ENCODE data around the gene TMEM145. TPM values are rescaled to one million over a fixed set of nuclear protein-coding genes. Genes with fewer than 3 reads are reported as not detected.

The TMEM145 gene
- total RNA-seq, 1 donor from 2014 or later: 0.26 TPM

- TF ChIP-seq CTCF (IDR thresholded peaks at IDR 0.05; ENCODE audit: insufficient read depth, low read length, severe bottlenecking): no peak
- Histone ChIP-seq H3K27me3 (ENCODE audit: control insufficient read depth, insufficient read depth, low read length) (no peaks in the 10 kb centered on the region), H3K36me3 (ENCODE audit: control insufficient read depth, insufficient read depth, low read length) (peaks cover 1% of the 10 kb centered on the region), H3K4me3 (ENCODE audit: low read depth, low read length) (no peak overlapping the region)
- DNase-seq (ENCODE audit: low read depth): no peak
- no peak for FAIRE-seq
These were observed 55.7 kb downstream of the TMEM145 start for GRCh38 chr19:42368765-42369164.

- H3K36me3 ChIP-seq (ENCODE audit: control insufficient read depth, insufficient read depth, low read length): no peaks in the 10 kb centered on the region
- TF ChIP-seq CTCF (IDR thresholded peaks at IDR 0.05; ENCODE audit: insufficient read depth, low read length, severe bottlenecking): no peak
- no peaks in the 10 kb centered on the region for H3K27me3 ChIP-seq (ENCODE audit: control insufficient read depth, insufficient read depth, low read length)
- no peak for FAIRE-seq
- no peak for DNase-seq (ENCODE audit: low read depth)
- no peak overlapping the region for H3K4me3 ChIP-seq (ENCODE audit: low read depth, low read length)
These were observed 56.4 kb downstream of the TMEM145 start for GRCh38 chr19:42369433-42370067.

DNA sequence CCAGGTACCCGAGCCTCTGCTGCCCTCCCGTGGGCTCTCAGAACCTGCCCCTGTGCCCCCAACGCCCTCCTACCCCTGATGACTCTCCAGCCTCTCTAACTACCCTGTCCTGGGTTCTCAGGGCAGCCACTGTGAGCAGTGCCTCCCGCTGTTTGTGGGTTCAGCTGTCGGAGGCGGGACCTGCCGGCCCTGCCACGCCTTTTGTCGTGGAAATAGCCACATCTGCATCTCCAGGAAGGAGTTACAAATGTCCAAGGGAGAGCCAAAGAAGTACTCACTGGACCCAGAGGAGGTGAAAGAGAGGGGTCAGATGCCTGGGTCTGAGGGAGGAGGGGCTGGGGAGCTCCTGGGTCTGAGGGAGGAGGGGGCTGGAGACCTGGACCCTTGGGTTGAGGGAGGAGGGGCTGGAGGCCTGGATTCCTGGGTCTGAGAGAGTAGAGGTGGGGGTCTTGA is 57.0 kb downstream of the TMEM145 start:
- no peak for TF ChIP-seq CTCF (IDR thresholded peaks at IDR 0.05; ENCODE audit: insufficient read depth, low read length, severe bottlenecking)
- Histone ChIP-seq H3K36me3 (ENCODE audit: control insufficient read depth, insufficient read depth, low read length) (peaks cover 2% of the 10 kb centered on the region), H3K27me3 (ENCODE audit: control insufficient read depth, insufficient read depth, low read length) (no peaks in the 10 kb centered on the region), H3K4me3 (ENCODE audit: low read depth, low read length) (no peak overlapping the region)
- DNase-seq (ENCODE audit: low read depth) (no peak), FAIRE-seq (no peak)

DNA sequence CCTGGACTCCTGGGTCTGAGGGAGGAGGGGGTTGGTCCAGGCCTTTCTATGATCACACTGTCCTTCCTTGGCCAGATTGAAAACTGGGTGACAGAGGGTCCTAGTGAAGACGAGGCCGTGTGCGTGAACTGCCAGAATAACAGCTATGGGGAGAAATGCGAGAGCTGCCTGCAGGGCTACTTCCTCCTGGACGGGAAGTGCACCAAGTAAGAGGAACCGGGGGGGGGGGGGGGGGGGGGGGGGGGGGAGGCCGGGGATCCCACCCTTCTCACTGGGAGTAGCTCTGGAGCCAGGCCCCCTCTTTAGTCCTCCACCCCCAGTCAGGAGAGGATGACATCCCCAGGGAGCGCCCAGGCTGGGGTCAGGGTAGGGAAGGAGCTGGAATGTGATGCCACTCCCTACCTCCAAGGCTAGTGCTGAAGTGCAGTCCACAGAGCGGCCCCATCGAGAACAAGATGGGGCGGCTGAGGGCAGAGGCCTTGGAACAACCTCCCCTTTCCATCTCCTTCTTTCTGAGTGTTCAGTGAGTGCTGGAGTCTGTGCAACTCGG is 57.6 kb downstream of the TMEM145 start:
- H3K27me3 ChIP-seq (ENCODE audit: control insufficient read depth, insufficient read depth, low read length): no peaks in the 10 kb centered on the region
- peaks cover 2% of the 10 kb centered on the region for H3K36me3 ChIP-seq (ENCODE audit: control insufficient read depth, insufficient read depth, low read length)
- FAIRE-seq (no peak), DNase-seq (ENCODE audit: low read depth) (no peak)
- no peak overlapping the region for H3K4me3 ChIP-seq (ENCODE audit: low read depth, low read length)
- TF ChIP-seq CTCF (IDR thresholded peaks at IDR 0.05; ENCODE audit: insufficient read depth, low read length, severe bottlenecking): no peak

Other genes with a start within 250 kb of the TMEM145 start
- under 0.01 TPM in 2 replicates for gene GRIK5, start 243.1 kb upstream of the TMEM145 start, total RNA-seq
- gene ZNF574, start 237.1 kb upstream of the TMEM145 start, total RNA-seq: 7.1 and 7.4 TPM in 2 replicates
- 0.26 and 0.53 TPM in 2 replicates for gene POU2F2, start 180.9 kb upstream of the TMEM145 start, total RNA-seq
- 27.1 and 28.7 TPM in 2 replicates for gene DEDD2, start 95.6 kb upstream of the TMEM145 start, total RNA-seq
- 7.8 and 11.1 TPM in 2 replicates for gene ZNF526, start 93.0 kb upstream of the TMEM145 start, total RNA-seq
- 11.6 and 12.4 TPM in 2 replicates for gene GSK3A, start 70.7 kb upstream of the TMEM145 start, total RNA-seq
- 10.8 and 11.6 TPM in 2 replicates for gene ERF, start 58.2 kb upstream of the TMEM145 start, total RNA-seq
- 7.1 and 9.3 TPM in 2 replicates for gene CIC, start 44.1 kb upstream of the TMEM145 start, total RNA-seq
- not detected in 2 replicates for gene PRR19, start 11.2 kb upstream of the TMEM145 start, total RNA-seq
- gene PAFAH1B3, start 10.7 kb upstream of the TMEM145 start, total RNA-seq: 29.4 and 36.9 TPM in 2 replicates
- 7.1 and 14.0 TPM in 2 replicates for gene MEGF8, start 12.3 kb downstream of the TMEM145 start, total RNA-seq
- gene CNFN, start 77.0 kb downstream of the TMEM145 start, total RNA-seq: 1.7 TPM in 1 of 2 replicates, not detected in the other
- gene LIPE, start 114.1 kb downstream of the TMEM145 start, total RNA-seq: 7.6 and 8.6 TPM in 2 replicates
- gene CXCL17, start 129.6 kb downstream of the TMEM145 start, total RNA-seq: 1.1 and 5.8 TPM in 2 replicates
- gene CEACAM1, start 215.2 kb downstream of the TMEM145 start, total RNA-seq: 1.6 and 1.7 TPM in 2 replicates

Data from bronchial epithelial cell (primary cell).